HCT116 (cell line): ENCODE data around the gene PPEF2. TPM values are rescaled to one million over a fixed set of nuclear protein-coding genes. Genes with fewer than 3 reads are reported as not detected.

ENCODE experiments used
- ATAC-seq: fragments of 200-7000 bp; cut with Tn5 transposase; 2 replicates; pipeline ENCODE4 v1.9.1; 2020; ENCODE audit warnings: mild to moderate bottlenecking, moderate library complexity
- BruUV-seq: library from RNA; stranded (reverse); fragments of 400-500 nt; replicated peaks from 2 replicates; lab custom pipeline; 2021; lab: Mats Ljungman, UMichigan
- CTCF ChIA-PET: fragments of 300-600 bp; sonication (Branson Sonifier 250); formaldehyde crosslinking; loops from one replicate; lab custom pipeline; 2021; ENCODE audit warnings: antibody characterized with exemption; lab: Charles Lee
- POLR2A ChIA-PET: fragments of 300-600, 350-600 bp; sonication (Branson Sonifier 250); formaldehyde crosslinking; loops from one replicate; lab custom pipeline; 2021; ENCODE audit warnings: antibody characterized with exemption; lab: Charles Lee
- RAD21 ChIA-PET, 2 experiments: fragments of 300-600 bp; sonication (Branson Sonifier 250); formaldehyde crosslinking; loops; one replicate each; lab custom pipeline; 2023; ENCODE audit warnings: low total read pairs in 2 of 2; ENCODE audit not compliant: uncharacterized antibody in 2 of 2, unreplicated experiment in 2 of 2, low non-redundant PET in 1 of 2; lab: Charles Lee
- DNase-seq: peaks from one replicate; pipeline ENCODE4 v3.0.0-alpha.2; 2010; ENCODE audit warnings: low read depth, low spot score
- H2AFZ ChIP-seq: fragments of 200-600 bp; shearing (Covaris generic), sonication (generic); 2 replicates; pipeline ENCODE4 v1.6.1; 2017; ENCODE audit warnings: low read depth, mixed run types, mixed read lengths, antibody characterized with exemption, low read length; ENCODE audit not compliant: poor library complexity, severe bottlenecking
- H3K27ac ChIP-seq: 2 replicates; pipeline ENCODE4 v1.5.1; 2012; ENCODE audit warnings: low read depth, low read length
- H3K27me3 ChIP-seq: fragments of 200-600 bp; sonication (generic); 2 replicates; pipeline ENCODE4 v1.6.1; 2016; ENCODE audit warnings: mixed run types, low read length, mixed read lengths; ENCODE audit not compliant: insufficient read depth
- H3K36me3 ChIP-seq, 2 experiments: fragments of 200-500 bp in 1 of 2; fragments of 200-600 bp in 1 of 2; sonication (Bioruptor generic) in 1 of 2; sonication (generic) in 1 of 2; 2 replicates each; pipeline versions ENCODE4 v1.5.1 to v1.6.1; 2014 to 2016; ENCODE audit warnings: low read length in 2 of 2, inconsistent platforms in 1 of 2, mixed read lengths in 1 of 2, mixed run types in 1 of 2; ENCODE audit not compliant: insufficient read depth in 2 of 2, control insufficient read depth in 1 of 2
- H3K4me1 ChIP-seq, 2 experiments: fragments of 200-600 bp in 1 of 2; sonication (generic) in 1 of 2; 2 replicates each; pipeline versions ENCODE4 v1.5.1 to v1.6.1; 2012 to 2017; ENCODE audit warnings: low read length in 2 of 2, inconsistent platforms in 1 of 2, mild to moderate bottlenecking in 1 of 2, mixed read lengths in 1 of 2, mixed run types in 1 of 2, moderate library complexity in 1 of 2; ENCODE audit not compliant: insufficient read depth in 2 of 2, control insufficient read depth in 1 of 2
- H3K4me2 ChIP-seq: fragments of 200-600 bp; sonication (generic); 2 replicates; pipeline ENCODE4 v1.6.1; 2017; ENCODE audit warnings: mixed run types, low read length, mixed read lengths
- H3K4me3 ChIP-seq, 2 experiments: fragments of 200-600 bp in 1 of 2; sonication (generic) in 1 of 2; replicated peaks in 1 of 2; 2 replicates each; pipeline ENCODE4 v1.5.1; 2011 to 2016; ENCODE audit warnings: low read length in 2 of 2, control low read depth in 1 of 2, low read depth in 1 of 2, mild to moderate bottlenecking in 1 of 2, mixed read lengths in 1 of 2, mixed run types in 1 of 2
- H3K79me2 ChIP-seq: fragments of 200-600 bp; sonication (generic); 2 replicates; pipeline ENCODE4 v1.6.1; 2017; ENCODE audit warnings: mild to moderate bottlenecking, mixed run types, low read length, moderate library complexity, mixed read lengths; ENCODE audit not compliant: insufficient read depth
- H3K9ac ChIP-seq: fragments of 200-600 bp; sonication (generic); 2 replicates; pipeline ENCODE4 v1.6.1; 2016; ENCODE audit warnings: low read length, mixed read lengths
- H3K9me2 ChIP-seq: fragments of 200-600 bp; sonication (generic), shearing (Covaris generic); 2 replicates; pipeline ENCODE4 v1.6.1; 2017; ENCODE audit warnings: mixed run types, mild to moderate bottlenecking, moderate library complexity; ENCODE audit not compliant: insufficient read depth
- H3K9me3 ChIP-seq, 2 experiments: fragments of 200-500 bp in 1 of 2; fragments of 200-600 bp in 1 of 2; sonication (Bioruptor generic) in 1 of 2; sonication (generic) in 1 of 2; 2 replicates each; pipeline ENCODE4 v1.6.1; 2014 to 2017; ENCODE audit warnings: low read length in 2 of 2, mixed read lengths in 2 of 2, inconsistent platforms in 1 of 2, low read depth in 1 of 2, mild to moderate bottlenecking in 1 of 2, mixed run types in 1 of 2, moderate library complexity in 1 of 2; ENCODE audit not compliant: control insufficient read depth in 1 of 2, insufficient read depth in 1 of 2
- H4K20me1 ChIP-seq: fragments of 200-600 bp; sonication (generic), shearing (Covaris generic); 2 replicates; pipeline ENCODE4 v1.6.1; 2017; ENCODE audit warnings: mixed run types, mild to moderate bottlenecking, moderate library complexity; ENCODE audit not compliant: insufficient read depth
- CBX3 ChIP-seq: IDR thresholded peaks from 2 replicates; pipeline ENCODE4 v1.6.1; 2012; ENCODE audit warnings: low read depth
- CEBPB ChIP-seq: IDR thresholded peaks from 2 replicates; pipeline ENCODE4 v1.6.1; 2012; ENCODE audit warnings: low read depth
- ELF1 ChIP-seq: IDR thresholded peaks from 2 replicates; pipeline ENCODE4 v1.6.1; 2012; ENCODE audit warnings: low read depth, borderline replicate concordance
- SP1 ChIP-seq: IDR thresholded peaks from 2 replicates; pipeline ENCODE4 v1.6.1; 2012; ENCODE audit warnings: low read depth
- TCF7L2 ChIP-seq: IDR thresholded peaks from 2 replicates; pipeline ENCODE4 v1.7.0; 2011; ENCODE audit warnings: borderline replicate concordance, inconsistent platforms; ENCODE audit not compliant: insufficient read depth, insufficient read length; ENCODE audit errors: extremely low read depth
- intact Hi-C: fragments of 100-400 bp; cut with micrococcal nuclease; formaldehyde crosslinking; loops from 2 replicates; pipeline ENCODE4 v1.10.0; 2022
- total RNA-seq: library from RNA; stranded (reverse); gene quantifications from one replicate; pipeline ENCODE4 v1.2.1, GENCODE V29; 2021; ENCODE audit not compliant: unreplicated experiment
- TF ChIP-seq, protein P1 (sequence below): IDR thresholded peaks from 2 replicates; pipeline ENCODE4 v1.6.1; 2012; ENCODE audit warnings: low read depth
- TF ChIP-seq, protein P2 (sequence below): IDR thresholded peaks from 2 replicates; pipeline ENCODE4 v1.6.1; 2012

The PPEF2 gene
- total RNA-seq, 1 experiment from 2014 or later: not detected

DNA sequence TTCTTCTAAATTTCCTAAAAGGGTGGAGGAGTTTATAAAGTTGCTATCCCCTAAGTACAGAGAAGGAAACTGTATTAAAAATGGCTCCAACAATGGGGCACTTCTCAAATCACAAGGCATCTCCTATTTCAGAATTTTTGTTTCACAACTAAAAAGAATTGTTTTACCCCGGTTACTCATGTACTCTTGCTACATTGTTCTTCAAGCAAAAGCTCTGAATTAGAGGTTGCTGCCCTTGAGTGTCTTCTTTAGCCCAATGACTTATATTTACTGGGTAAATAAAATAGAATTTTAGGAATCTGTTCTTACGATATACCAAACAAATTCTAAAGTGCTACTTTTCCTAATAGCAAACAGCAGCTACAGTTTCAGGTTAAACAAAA, 67.5 kb downstream of the PPEF2 start:
- CTCF ChIA-PET: interaction anchor here (1.0 kb wide), 1 partner anchor 13 kb away, joined by 3 read pairs; no protein-coding TSS in a partner anchor
- BruUV-seq: no TSS peak
- intact Hi-C loops: no loop called here
- H3K4me1 ChIP-seq: no peaks in the 10 kb centered on the region
- H3K27ac ChIP-seq: no peak overlapping the region
- DNase-seq (no peak), ATAC-seq (no peak)
- POLR2A ChIA-PET: no interaction called here
- no peaks in the 10 kb centered on the region for H3K9me3 ChIP-seq
- H3K27me3 ChIP-seq: no peaks in the 10 kb centered on the region
- H3K4me3 ChIP-seq: no peak overlapping the region
- TF ChIP-seq ELF1 (no peak), TCF7L2 (no peak), CEBPB (no peak), CBX3 (no peak), SP1 (no peak)
- TF ChIP-seq, protein P1, sequence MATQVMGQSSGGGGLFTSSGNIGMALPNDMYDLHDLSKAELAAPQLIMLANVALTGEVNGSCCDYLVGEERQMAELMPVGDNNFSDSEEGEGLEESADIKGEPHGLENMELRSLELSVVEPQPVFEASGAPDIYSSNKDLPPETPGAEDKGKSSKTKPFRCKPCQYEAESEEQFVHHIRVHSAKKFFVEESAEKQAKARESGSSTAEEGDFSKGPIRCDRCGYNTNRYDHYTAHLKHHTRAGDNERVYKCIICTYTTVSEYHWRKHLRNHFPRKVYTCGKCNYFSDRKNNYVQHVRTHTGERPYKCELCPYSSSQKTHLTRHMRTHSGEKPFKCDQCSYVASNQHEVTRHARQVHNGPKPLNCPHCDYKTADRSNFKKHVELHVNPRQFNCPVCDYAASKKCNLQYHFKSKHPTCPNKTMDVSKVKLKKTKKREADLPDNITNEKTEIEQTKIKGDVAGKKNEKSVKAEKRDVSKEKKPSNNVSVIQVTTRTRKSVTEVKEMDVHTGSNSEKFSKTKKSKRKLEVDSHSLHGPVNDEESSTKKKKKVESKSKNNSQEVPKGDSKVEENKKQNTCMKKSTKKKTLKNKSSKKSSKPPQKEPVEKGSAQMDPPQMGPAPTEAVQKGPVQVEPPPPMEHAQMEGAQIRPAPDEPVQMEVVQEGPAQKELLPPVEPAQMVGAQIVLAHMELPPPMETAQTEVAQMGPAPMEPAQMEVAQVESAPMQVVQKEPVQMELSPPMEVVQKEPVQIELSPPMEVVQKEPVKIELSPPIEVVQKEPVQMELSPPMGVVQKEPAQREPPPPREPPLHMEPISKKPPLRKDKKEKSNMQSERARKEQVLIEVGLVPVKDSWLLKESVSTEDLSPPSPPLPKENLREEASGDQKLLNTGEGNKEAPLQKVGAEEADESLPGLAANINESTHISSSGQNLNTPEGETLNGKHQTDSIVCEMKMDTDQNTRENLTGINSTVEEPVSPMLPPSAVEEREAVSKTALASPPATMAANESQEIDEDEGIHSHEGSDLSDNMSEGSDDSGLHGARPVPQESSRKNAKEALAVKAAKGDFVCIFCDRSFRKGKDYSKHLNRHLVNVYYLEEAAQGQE: no peak
- TF ChIP-seq, protein P2, sequence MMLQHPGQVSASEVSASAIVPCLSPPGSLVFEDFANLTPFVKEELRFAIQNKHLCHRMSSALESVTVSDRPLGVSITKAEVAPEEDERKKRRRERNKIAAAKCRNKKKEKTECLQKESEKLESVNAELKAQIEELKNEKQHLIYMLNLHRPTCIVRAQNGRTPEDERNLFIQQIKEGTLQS: no peak
- RAD21 ChIA-PET: no interaction called here
- no peak overlapping the region for H3K4me2 ChIP-seq
- H2AFZ ChIP-seq: no peak overlapping the region
- H4K20me1 ChIP-seq: no peaks in the 10 kb centered on the region
- H3K79me2 ChIP-seq: no peaks in the 10 kb centered on the region
- H3K9ac ChIP-seq: no peak overlapping the region
- H3K36me3 ChIP-seq: no peaks in the 10 kb centered on the region
- no peaks in the 10 kb centered on the region for H3K9me2 ChIP-seq
